ENCODE data around the gene DEPDC1.
"Not testable (repeated sequence)": the region's sequence is repeated elsewhere in the genome, so short reads cannot be mapped to it uniquely, and the experiment has no call there.

DNA sequence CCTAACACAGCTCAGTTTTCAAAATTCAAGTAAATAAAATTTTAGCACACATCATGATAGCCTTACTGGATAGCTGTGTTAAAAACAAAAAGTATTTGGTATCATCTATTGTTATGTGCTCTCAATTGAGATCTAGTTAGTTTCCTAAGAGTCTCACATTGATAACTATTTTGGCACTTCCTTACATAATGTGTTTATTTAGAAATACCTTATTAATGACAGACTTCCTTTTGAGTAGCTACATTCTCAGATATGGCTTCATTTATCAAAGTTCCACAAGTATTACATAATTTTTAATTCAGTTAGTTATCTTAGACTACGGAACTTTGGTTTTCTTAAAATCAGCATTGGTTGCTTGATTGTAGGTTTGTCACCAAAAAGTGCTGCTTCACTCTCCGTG lies 20.3 kb downstream of the DEPDC1 start:
- TF ChIP-seq POLR2AphosphoS5 (IDR thresholded peaks at IDR 0.05; ENCODE audit: low read depth, low read length); POLR2A (IDR thresholded peaks at IDR 0.05; ENCODE audit: low read depth, low read length); TAF1 (IDR thresholded peaks at IDR 0.05; ENCODE audit: borderline replicate concordance, low read depth, low read length): not testable (repeated sequence)

Measured in GM12892 (cell line).